ENCODE results near the gene NRARP.

- TF ChIP-seq POLR2A (IDR thresholded peaks at IDR 0.05) (no peak), CTCF (IDR thresholded peaks at IDR 0.05) (no peak)
Observed at GRCh38 chr9:137304383-137305059, 2.5 kb upstream of the NRARP start.
